Breast epithelium (tissue), 4 donors: ENCODE measurements around the gene CSNK1D. TPM values are rescaled to one million over a fixed set of nuclear protein-coding genes. Genes with fewer than 3 reads are reported as not detected.

ENCODE experiments used
- DNase-seq, 2 donors: peaks; one replicate each; pipeline ENCODE4 v3.0.0-alpha.2; 2019; ENCODE audit warnings: low spot score in 2 of 2
- H3K27ac ChIP-seq, 2 donors: fragments of 200-600 bp; sonication (generic) in 1 of 2; one replicate each; pipeline ENCODE4 v1.5.1; 2016 to 2019; ENCODE audit warnings: mild to moderate bottlenecking in 1 of 2
- H3K27me3 ChIP-seq, 2 donors: fragments of 200-600 bp; sonication (generic) in 1 of 2; one replicate each; pipeline versions ENCODE4 v1.5.1 to v1.6.0; 2017 to 2019; ENCODE audit warnings: control low read depth in 1 of 2, mild to moderate bottlenecking in 1 of 2
- H3K36me3 ChIP-seq: fragments of 200-600 bp; one replicate; pipeline ENCODE4 v1.5.1; 2019
- H3K4me1 ChIP-seq, 2 donors: fragments of 200-600 bp; sonication (generic); one replicate each; pipeline ENCODE4 v1.5.1; 2016 to 2019; ENCODE audit warnings: control low read depth in 1 of 2
- H3K4me3 ChIP-seq, 3 donors: fragments of 200-600 bp; sonication (generic); 1 replicate in 2 of 3; 2 replicates in 1 of 3; pipeline ENCODE4 v1.5.1; 2016 to 2019; ENCODE audit warnings: mild to moderate bottlenecking in 3 of 3, moderate library complexity in 2 of 3
- H3K9me3 ChIP-seq, 2 donors: fragments of 200-600 bp; sonication (generic) in 1 of 2; one replicate each; pipeline ENCODE4 v1.5.1; 2016 to 2019; ENCODE audit warnings: control low read depth in 1 of 2
- CTCF ChIP-seq, 3 donors: fragments of 450-650 bp; IDR thresholded peaks; one replicate each; pipeline ENCODE4 v1.5.1; 2016 to 2017; ENCODE audit warnings: antibody characterized with exemption in 3 of 3, mild to moderate bottlenecking in 3 of 3, moderate library complexity in 3 of 3
- POLR2A ChIP-seq: fragments of 450-650 bp; IDR thresholded peaks from one replicate; pipeline ENCODE4 v1.6.1; 2016; ENCODE audit warnings: antibody characterized with exemption, mild to moderate bottlenecking, moderate library complexity
- POLR2AphosphoS5 ChIP-seq, 3 donors: sonication (generic); formaldehyde crosslinking; IDR thresholded peaks; one replicate each; pipeline ENCODE4 v1.6.1; 2017; ENCODE audit warnings: antibody characterized with exemption in 3 of 3
- intact Hi-C: fragments of 100-400 bp; cut with DNase I; formaldehyde crosslinking; loops from one replicate; pipeline ENCODE4 v1.15.1; 2023; ENCODE audit warnings: low total_unique reads
- total RNA-seq, 3 donors: library from RNA; depleted of rRNA; stranded (reverse); fragments of >200 nt; gene quantifications; one replicate each; pipeline ENCODE4 v1.1.0, GENCODE V29; 2016

The CSNK1D gene
- total RNA-seq, 3 donors from 2014 or later: 50.7 to 85.9 (median 75.2) TPM

DNA sequence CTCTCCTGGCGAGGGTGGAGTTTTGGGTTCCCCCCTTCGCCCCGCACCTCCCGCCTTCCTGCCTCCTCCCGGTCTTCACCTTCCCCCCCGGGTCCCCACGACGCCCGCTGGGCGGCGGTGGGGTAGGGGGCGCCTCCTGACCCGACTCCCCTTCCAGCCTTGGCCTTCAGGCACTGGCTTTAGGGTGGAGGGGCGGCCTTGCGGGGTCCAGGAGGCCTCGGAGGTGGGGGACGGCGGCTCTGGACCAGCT is 42.3 kb downstream of the CSNK1D start:
- Histone ChIP-seq H3K4me3 (peak overlapping the region; percentile 60 to 83 (median 61)), H3K27ac (peak overlapping the region; percentile 85 to 93), H3K4me1 (peaks cover 12 to 13% of the 10 kb centered on the region in 2 donors), H3K27me3 (peaks cover 3 to 4% of the 10 kb centered on the region in 2 donors), H3K36me3 (no peaks in the 10 kb centered on the region), H3K9me3 (no peaks in the 10 kb centered on the region)
- intact Hi-C loops: loop anchor here (10.0 kb wide), 1 partner anchor 184 kb away; the partner anchor contains the start of genes HEXD and OGFOD3
- TF ChIP-seq CTCF (IDR thresholded peaks at IDR 0.05): no peak
- no peak for TF ChIP-seq POLR2A
- TF ChIP-seq POLR2AphosphoS5 (IDR thresholded peaks at IDR 0.05): no peak
- DNase-seq: no peak

GRCh38 chr17:82230609-82231311 is 42.7 kb downstream of the CSNK1D start:
- H3K36me3 ChIP-seq: no peaks in the 10 kb centered on the region
- H3K27ac ChIP-seq: peak overlapping the region; percentile 85 to 93
- peak overlapping the region; percentile 60 to 83 (median 61) for H3K4me3 ChIP-seq
- intact Hi-C loops: loop anchor here (10.0 kb wide), 1 partner anchor 184 kb away; the partner anchor contains the start of genes HEXD and OGFOD3
- H3K9me3 ChIP-seq: no peaks in the 10 kb centered on the region
- DNase-seq: peak in 1 of 2 donors; percentile 62
- H3K4me1 ChIP-seq: peaks cover 12 to 13% of the 10 kb centered on the region in 2 donors
- H3K27me3 ChIP-seq: peaks cover 3 to 4% of the 10 kb centered on the region in 2 donors
- peak; percentile 34 to 62 (median 38) for TF ChIP-seq CTCF (IDR thresholded peaks at IDR 0.05)
- TF ChIP-seq POLR2A: no peak

DNA sequence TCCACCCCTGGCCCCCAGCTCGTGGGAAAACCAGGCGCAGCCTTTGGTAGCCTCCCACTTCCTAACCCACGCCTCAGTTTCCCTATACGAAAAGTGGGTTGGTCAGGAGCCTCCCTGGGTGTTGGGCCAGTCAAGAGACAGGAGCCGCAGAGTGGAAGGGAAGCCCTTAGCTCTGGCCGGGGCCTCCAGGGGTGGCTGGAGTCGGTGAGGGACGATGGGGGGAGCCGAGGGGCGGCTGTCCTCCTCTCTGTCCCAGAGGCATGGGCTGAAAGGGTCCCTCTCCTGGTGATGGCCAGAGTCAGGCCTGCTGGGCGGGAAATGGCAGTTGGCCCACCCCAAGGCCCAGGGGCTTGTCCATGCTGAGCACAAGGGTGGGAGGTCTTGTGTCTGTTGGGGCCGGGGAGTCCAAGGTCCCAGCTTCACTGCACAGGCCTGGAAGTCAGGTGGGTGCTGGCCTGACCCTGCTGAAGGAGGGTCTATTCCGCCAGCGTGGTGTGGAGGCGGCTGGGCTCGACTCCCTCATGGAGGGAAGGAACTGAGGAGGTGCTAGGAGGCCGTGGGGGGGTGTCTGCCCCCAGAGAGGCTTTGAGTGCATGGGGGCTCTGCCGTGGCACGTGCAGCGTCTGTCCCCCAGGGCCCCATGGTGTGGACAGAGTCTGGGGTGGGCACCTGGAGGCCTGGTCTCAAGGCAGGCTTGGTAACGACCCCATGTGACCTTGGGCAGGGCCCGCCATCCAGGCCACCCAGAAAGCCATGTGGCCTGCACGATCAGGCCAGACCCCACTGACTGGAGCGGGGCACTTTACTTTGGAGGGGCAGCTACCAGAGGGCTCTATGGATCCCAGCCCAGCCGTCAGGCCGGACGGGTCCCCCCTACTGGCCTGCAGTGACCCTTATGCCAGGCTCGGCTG is 43.5 kb downstream of the CSNK1D start:
- Histone ChIP-seq H3K36me3 (no peaks in the 10 kb centered on the region), H3K9me3 (no peaks in the 10 kb centered on the region), H3K4me3 (peak overlapping the region; percentile 60 to 83 (median 61)), H3K4me1 (peaks cover 12 to 13% of the 10 kb centered on the region in 2 donors), H3K27ac (peak overlapping the region; percentile 69 to 93), H3K27me3 (peaks cover 3 to 4% of the 10 kb centered on the region in 2 donors)
- intact Hi-C loops: loop anchor here (10.0 kb wide), 1 partner anchor 185 kb away; the partner anchor contains the start of genes HEXD and OGFOD3
- TF ChIP-seq POLR2A (no peak), CTCF (IDR thresholded peaks at IDR 0.05) (no peak), POLR2AphosphoS5 (IDR thresholded peaks at IDR 0.05) (no peak)
- no peak for DNase-seq

DNA sequence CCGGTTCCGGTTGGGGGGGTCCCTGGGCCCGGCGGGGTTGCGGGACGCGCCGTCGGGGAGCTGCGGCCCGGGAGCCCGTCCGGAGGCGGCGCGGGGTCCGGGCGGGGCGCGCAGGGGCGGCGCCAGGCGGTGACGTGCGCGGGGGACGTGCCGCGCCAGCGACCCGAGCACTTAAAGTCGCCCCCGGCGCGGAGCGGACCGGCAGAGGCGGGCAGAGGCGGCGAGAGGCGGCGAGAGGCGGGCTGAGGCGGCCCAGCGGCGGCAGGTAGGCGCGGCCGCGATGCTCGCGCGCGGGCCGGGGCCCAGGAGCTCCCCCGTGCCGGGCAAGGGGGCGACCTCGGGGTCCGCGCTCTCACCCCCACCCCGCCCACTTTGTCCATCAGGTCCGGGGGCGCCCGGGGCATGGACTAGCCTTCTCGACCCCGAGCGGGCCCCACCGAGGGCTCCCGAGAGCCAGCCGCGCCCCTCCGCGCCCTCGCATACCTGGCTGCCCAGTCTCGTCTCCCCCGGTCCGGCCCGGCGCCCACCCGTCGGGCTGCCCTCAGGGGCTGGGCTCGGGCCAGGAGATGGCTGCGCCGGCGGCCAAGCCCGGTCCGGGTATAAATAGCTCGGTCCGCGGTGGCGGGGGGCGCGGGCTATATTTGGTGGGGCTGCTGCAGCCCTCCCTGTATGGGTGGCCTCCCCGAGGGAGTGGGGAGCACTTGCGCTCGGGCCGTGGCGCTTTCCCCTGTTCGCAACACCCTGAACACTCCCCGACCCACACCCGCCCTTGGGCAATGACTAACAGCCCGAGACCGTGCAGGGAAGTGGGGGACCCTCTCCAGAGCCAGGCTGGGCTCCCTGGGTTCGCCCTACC is 44.4 kb downstream of the CSNK1D start, which contains the start of gene SLC16A3:
Gene SLC16A3, plus strand, starts transcription at position 201 of the 856 bp plus-strand sequence. CDS start 6,967 bp downstream, outside the sequence.
- H3K4me1 ChIP-seq: peaks cover 12 to 13% of the 10 kb centered on the region in 2 donors
- intact Hi-C loops: no loop called here
- H3K4me3 ChIP-seq: peak within 1 kb of the TSS; percentile 60 to 83 (median 61)
- H3K27me3 ChIP-seq: peaks cover 3 to 4% of the 10 kb centered on the region in 2 donors
- H3K9me3 ChIP-seq: no peaks in the 10 kb centered on the region
- TF ChIP-seq CTCF (IDR thresholded peaks at IDR 0.05): no peak
- H3K27ac ChIP-seq: peak within 1 kb of the TSS; percentile 69 to 93
- no peak for DNase-seq
- H3K36me3 ChIP-seq: no peaks in the 10 kb centered on the region
